ENCODE results near the gene PROSER2.

GRCh38 chr10:11879387-11880094 is 56.4 kb downstream of the PROSER2 start:
- no peak for TF ChIP-seq ZFP30 (CRISPR knock-in tag; IDR thresholded peaks at IDR 0.05)
- TF ChIP-seq PATZ1 (CRISPR knock-in tag; IDR thresholded peaks at IDR 0.05; ENCODE audit: borderline replicate concordance), result no peak
- no peak for TF ChIP-seq CREB5 (CRISPR knock-in tag; IDR thresholded peaks at IDR 0.05; ENCODE audit: low read depth)
- TF ChIP-seq ZC3H10 (CRISPR knock-in tag; IDR thresholded peaks at IDR 0.05), result no peak
- no peak for TF ChIP-seq ZNF565 (CRISPR knock-in tag; conservative IDR thresholded peaks at IDR 0.05; ENCODE audit: low read depth)
- TF ChIP-seq POU6F1 (CRISPR knock-in tag; IDR thresholded peaks at IDR 0.05; ENCODE audit: borderline replicate concordance, low read depth), result no peak
- no peak for TF ChIP-seq ARNTL (CRISPR knock-in tag; IDR thresholded peaks at IDR 0.05; ENCODE audit: borderline replicate concordance, low read depth)
- TF ChIP-seq ZNF70 (CRISPR knock-in tag; IDR thresholded peaks at IDR 0.05), result no peak
- TF ChIP-seq BACH2 (CRISPR knock-in tag; IDR thresholded peaks at IDR 0.05; ENCODE audit: borderline replicate concordance), result no peak
